Ovary (tissue), 3 donors: Measurements from ENCODE around the gene CEACAM21.

Source experiments
- POLR2A ChIP-seq: fragments of 450-650 bp; IDR thresholded peaks from one replicate; pipeline ENCODE4 v1.6.1; 2017; ENCODE audit warnings: antibody characterized with exemption, mild to moderate bottlenecking, moderate library complexity
- TF ChIP-seq, protein P1 (sequence below), 3 donors: fragments of 450-650 bp in 2 of 3; fragments of 200-600 bp in 1 of 3; IDR thresholded peaks; one replicate each; pipeline versions ENCODE4 v1.5.1 to v1.8.0; 2016 to 2022; ENCODE audit warnings: antibody characterized with exemption in 3 of 3, mild to moderate bottlenecking in 1 of 3
- donor health status: DM: no; HTN: no; CAD: no.

GRCh38 chr19:41615207-41615606 lies 39.2 kb downstream of the CEACAM21 start:
- TF ChIP-seq, protein P1, sequence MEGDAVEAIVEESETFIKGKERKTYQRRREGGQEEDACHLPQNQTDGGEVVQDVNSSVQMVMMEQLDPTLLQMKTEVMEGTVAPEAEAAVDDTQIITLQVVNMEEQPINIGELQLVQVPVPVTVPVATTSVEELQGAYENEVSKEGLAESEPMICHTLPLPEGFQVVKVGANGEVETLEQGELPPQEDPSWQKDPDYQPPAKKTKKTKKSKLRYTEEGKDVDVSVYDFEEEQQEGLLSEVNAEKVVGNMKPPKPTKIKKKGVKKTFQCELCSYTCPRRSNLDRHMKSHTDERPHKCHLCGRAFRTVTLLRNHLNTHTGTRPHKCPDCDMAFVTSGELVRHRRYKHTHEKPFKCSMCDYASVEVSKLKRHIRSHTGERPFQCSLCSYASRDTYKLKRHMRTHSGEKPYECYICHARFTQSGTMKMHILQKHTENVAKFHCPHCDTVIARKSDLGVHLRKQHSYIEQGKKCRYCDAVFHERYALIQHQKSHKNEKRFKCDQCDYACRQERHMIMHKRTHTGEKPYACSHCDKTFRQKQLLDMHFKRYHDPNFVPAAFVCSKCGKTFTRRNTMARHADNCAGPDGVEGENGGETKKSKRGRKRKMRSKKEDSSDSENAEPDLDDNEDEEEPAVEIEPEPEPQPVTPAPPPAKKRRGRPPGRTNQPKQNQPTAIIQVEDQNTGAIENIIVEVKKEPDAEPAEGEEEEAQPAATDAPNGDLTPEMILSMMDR (IDR thresholded peaks at IDR 0.05), result no peak
- no peak for TF ChIP-seq POLR2A
